Measurements from ENCODE around the gene PTP4A1.
"Not testable (repeated sequence)": the region's sequence is repeated elsewhere in the genome, so short reads cannot be mapped to it uniquely, and the experiment has no call there.

PTP4A1 gene

DNA sequence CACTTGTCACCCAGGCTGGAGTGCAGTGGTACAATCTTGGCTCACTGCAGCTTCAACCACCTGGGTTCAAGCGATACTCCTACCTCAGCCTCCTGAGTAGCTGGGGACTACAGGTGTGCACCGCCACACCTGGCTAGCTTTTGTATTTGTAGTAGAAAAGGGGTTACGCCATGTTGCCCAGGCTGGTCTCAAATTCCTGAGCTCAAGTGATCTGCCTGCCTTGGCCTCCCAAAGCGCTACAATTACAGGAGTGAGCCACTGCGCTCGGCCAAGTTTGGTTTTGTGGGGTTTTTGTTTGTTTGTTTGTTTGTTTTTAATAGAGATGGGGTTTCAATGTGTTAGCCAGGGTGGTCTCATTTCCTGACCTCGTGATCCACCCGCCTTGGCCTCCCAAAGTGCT is 12.3 kb downstream of the PTP4A1 start:
- no peak for DNase-seq

DNA sequence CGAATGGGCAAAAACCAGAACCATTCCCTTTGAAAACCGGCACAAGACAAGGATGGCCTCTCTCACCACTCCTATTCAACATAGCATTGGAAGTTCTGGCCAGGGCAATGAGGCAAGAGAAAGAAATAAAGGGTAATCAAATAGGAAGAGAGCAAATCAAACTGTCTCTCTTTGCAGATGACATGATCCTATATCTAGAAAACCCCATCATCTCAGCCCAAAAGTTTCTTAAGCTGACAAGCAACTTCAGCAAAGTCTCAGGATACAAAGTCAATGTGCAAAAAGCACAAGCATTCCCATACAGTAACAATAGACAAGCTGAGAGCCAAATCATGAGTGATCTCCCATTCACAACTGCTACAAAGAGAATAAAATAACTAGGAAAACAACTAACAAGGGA is 13.4 kb downstream of the PTP4A1 start:
- not testable (repeated sequence) for DNase-seq

DNA sequence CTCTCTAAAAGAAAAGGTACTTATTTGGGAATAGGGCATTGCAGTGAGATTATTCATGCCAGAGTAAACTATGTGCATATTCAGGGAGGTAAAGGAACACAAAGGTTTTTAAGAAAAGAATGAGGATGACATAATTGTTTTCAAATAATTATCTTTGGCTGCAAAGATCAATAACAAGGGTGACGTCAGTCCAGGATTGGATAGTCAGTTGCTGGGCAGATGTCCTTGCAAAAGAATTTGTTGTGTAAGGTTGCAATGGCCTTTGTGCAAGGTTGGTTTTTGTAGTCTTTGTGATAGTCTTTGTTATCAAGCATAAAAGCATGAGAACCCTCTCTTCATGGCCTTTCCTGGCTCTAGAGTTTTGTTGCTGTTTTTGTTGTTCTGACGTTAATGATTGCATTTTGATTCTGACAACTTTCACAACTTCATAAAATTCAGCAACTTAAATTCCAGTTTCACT is 17.7 kb downstream of the PTP4A1 start:
- DNase-seq = no peak

DNA sequence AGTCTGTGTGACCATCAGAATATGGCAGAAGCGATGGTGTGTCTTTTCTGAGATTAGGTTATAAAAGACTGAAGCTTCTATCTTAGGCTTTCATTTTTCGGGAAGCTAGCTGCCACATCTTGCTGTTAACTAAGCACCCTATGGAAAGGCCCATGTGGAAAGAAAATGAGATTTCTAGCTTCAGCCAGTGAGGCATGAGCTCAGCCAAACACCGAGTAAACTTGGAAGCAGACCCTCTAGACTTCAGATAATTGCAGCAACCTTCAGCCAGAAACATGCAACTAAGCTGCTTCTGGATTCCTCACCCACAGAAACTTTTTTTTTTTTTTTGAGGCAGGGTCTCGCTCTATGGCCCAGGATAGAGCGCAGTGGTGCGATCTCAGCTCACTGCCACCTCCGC is 20.6 kb downstream of the PTP4A1 start:
- DNase-seq = no peak

DNA sequence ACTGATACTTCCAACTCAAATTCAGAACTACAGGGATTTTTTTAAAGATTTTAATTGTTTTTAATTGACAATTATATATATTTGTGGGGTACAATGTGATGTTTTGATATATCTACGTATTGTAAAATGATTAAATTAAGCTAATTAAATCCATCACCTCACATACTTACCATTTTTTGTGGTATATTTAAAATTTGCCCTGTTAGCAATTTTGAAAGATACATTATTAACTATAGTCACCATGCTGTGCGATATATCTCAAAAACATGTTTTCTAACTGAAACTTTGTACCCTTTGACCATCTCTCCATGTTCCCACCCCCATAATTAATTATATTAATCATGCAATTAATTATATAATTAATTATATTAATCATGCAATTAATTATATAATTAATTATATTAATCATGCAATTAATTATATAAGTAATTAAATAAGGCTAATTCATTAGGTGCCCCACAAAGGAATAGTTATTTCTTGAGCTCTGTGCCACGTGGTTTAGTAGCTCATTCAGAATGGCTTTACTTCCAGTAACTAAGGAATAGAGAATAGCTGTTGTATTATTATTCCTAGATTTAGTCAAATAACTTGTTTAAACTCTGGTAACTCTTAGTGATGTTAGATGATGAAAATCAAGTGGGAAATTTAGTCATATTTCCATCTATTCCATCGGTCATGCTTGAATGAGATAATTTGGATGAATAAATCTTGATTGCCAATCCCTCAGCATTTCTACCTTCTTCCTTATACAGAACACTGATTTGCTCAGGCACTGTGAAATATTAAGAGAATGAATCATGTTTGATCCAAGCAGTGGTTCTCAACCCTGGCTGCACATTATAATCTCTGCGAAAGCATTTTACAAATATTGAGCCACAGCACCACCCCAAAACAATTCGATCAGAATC is 25.1 kb downstream of the PTP4A1 start:
- no peak for DNase-seq

- no peak for DNase-seq
Observed at GRCh38 chr6:63598049-63599036, 26.1 kb downstream of the PTP4A1 start.

DNA sequence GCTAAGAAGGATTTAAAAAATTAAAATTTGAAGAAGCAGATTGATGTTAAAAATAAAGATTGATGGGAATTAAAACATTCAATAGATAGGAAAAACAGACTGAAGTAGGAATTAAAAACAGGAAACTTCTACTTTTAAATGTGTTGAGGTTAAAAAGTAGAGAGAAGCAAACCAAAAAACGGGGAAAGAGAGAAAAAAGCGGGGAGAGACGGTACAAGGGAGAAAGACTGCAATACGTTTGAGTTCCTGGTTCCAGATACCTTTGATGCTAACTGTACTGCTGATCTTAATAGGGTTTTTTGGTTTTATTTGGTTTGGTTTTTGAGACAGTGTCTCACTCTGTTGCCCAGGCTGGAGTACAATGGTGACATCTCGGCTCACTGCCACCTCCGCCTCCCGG is 27.0 kb downstream of the PTP4A1 start:
- DNase-seq = no peak

GRCh38 chr6:63600136-63600535 is 27.9 kb downstream of the PTP4A1 start:
- DNase-seq = no peak

DNA sequence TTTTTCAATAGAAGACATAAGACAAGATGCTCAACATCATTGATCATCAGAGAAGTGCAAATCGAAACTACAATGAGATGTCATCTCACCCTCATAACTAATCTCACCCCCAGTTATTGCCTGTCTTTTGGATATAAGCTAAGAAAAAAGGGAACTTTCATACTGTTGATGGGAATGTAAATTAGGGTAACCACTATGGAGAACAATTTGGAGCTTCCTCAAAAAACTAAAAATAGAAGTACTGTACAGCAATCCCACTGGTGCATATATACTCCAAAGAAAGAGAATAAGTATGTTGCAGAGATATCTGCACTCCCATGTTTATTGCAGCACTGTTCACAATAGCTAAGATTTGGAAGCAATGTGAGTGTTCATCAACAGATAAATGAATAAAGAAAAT is 37.0 kb downstream of the PTP4A1 start:
- DNase-seq = no peak

- DNase-seq = no peak
Observed at GRCh38 chr6:63610944-63611343, 38.7 kb downstream of the PTP4A1 start.

DNA sequence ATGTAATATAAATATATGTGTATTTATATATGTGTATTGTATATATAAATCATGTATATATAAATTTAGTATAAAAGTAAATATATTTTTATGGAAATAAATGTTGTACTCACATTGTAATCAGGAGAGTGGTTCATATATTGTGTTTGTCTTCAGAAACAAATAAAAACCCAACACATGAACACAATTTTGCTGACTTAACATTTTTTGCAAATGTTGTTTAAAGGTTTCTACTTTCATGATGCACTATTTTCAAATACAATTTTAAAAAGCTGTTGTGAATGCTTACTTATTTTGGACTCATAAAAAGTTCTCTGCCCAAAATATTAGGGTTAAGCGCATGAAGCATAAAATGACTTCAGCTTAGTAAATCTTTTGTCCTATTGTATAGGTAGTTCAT is 39.3 kb downstream of the PTP4A1 start:
- no peak for DNase-seq

DNA sequence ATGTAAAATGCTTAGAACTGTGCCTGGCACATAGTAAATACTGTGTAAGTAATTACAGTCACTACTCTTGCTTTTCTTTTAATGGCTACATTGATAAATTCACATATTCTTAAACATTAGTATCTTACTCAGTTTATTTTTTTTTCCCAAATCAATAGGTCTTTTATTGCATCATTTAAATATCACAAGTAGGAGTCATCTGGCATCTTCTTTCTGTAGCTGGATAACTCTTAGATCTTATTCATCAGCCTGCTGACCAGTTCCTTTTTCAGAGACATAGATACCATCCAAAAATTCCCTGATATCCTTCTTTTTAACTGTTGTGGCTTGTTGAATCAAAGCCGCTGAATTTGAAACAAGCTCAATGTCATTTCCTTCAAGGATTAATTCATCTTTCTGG is 43.3 kb downstream of the PTP4A1 start:
- no peak for DNase-seq
